ENCODE results near the gene NUMB. TPM values are rescaled to one million over a fixed set of nuclear protein-coding genes. Genes with fewer than 3 reads are reported as not detected.
"Not testable (repeated sequence)": the region's sequence is repeated elsewhere in the genome, so short reads cannot be mapped to it uniquely, and the experiment has no call there.

The NUMB gene
- total and polyA plus RNA-seq, 2 donors = 15.9 to 38.3 TPM

DNA sequence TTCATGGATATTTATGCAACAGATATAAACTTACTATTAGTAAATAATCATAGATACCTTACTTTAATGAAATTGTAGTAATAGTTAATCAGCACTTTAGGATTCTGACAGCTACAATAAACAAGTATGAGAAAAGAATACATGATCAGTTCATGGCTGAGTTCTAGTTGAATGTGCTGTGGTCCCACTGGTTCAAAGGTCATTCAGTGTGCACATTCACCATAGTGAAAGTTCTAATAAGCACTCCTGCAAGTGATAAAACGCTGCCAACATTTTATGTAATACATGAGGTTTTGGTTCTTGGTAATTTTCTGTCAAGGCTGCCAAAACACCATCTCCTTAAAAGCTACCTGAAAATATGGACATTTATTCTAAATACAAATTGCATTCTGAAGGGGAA lies 92.6 kb downstream of the NUMB start:
- 96% methylated on average over 1 of the region's 1 CpG for WGBS
- no peak for DNase-seq (ENCODE audit: low read depth in 6 of 9, low spot score in 9 of 9)
- Histone ChIP-seq H3K27me3 (ENCODE audit: control insufficient read depth in 2 of 2, insufficient read depth in 1 of 2, low read length in 1 of 2) (no peaks in the 10 kb centered on the region), H3K36me3 (ENCODE audit: control insufficient read depth in 2 of 2, insufficient read depth in 2 of 2, low read length in 1 of 2) (peaks cover 0 to 3% of the 10 kb centered on the region in 2 donors), H3K27ac (ENCODE audit: low read depth in 1 of 2, low read length in 1 of 2) (no peak overlapping the region), H3K9me3 (ENCODE audit: control insufficient read depth in 2 of 2, insufficient read depth in 1 of 2, low read length in 1 of 2) (no peaks in the 10 kb centered on the region), H3K4me3 (ENCODE audit: low read length in 2 of 2) (no peak overlapping the region), H3K4me1 (ENCODE audit: control insufficient read depth in 2 of 2, insufficient read depth in 2 of 2, low read length in 2 of 2) (no peaks in the 10 kb centered on the region)

DNA sequence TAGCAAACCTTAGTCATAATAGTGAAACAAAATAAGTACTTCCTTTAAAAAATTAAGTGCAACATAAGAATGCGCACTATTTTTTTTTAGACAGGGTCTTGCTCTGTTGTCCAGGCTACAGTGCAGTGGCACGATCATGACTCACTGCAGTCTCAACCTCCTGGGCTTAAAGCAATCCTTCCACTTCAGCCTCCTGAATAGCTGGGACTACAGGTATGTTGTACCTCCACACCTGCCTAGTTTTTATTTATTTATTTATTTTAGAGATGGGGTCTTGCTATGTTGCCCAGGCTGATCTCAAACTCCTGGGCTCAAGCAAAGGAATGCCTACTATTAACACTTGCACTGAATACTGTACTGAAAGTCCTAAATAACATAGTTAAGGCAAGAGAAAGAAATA lies 93.8 kb downstream of the NUMB start:
- Histone ChIP-seq H3K4me1 (ENCODE audit: control insufficient read depth in 2 of 2, insufficient read depth in 2 of 2, low read length in 2 of 2) (no peaks in the 10 kb centered on the region), H3K27me3 (ENCODE audit: control insufficient read depth in 2 of 2, insufficient read depth in 1 of 2, low read length in 1 of 2) (no peaks in the 10 kb centered on the region), H3K9me3 (ENCODE audit: control insufficient read depth in 2 of 2, insufficient read depth in 1 of 2, low read length in 1 of 2) (no peaks in the 10 kb centered on the region), H3K27ac (ENCODE audit: low read depth in 1 of 2, low read length in 1 of 2) (no peak overlapping the region), H3K36me3 (ENCODE audit: control insufficient read depth in 2 of 2, insufficient read depth in 2 of 2, low read length in 1 of 2) (peaks cover 0 to 3% of the 10 kb centered on the region in 2 donors), H3K4me3 (ENCODE audit: low read length in 2 of 2) (no peak overlapping the region)
- WGBS = 98% methylated on average over 2 of the region's 2 CpGs
- DNase-seq (ENCODE audit: low read depth in 6 of 9, low spot score in 9 of 9) = no peak

DNA sequence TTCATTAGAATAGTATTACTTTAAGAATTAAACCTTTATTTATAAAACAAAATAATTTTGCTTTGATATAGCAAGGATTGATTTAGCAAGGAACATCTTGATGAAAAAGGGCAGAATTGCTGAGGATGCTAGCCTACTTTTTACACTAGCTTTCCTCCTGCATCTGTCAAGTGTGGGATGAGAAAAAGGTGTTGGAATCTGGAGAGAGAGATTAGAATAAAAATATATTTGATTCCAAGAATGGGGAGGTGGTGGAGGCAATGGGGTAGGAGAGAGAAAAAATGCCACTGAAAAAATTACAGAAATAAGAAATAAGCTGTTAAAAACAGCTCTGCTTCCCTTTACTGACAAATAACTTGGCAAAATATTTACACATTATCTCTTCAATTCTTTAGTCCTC lies 98.9 kb downstream of the NUMB start:
- Histone ChIP-seq H3K4me1 (ENCODE audit: control insufficient read depth in 2 of 2, insufficient read depth in 2 of 2, low read length in 2 of 2) (no peaks in the 10 kb centered on the region), H3K36me3 (ENCODE audit: control insufficient read depth in 2 of 2, insufficient read depth in 2 of 2, low read length in 1 of 2) (peaks cover 0 to 5% of the 10 kb centered on the region in 2 donors), H3K4me3 (ENCODE audit: low read length in 2 of 2) (no peak overlapping the region), H3K9me3 (ENCODE audit: control insufficient read depth in 2 of 2, insufficient read depth in 1 of 2, low read length in 1 of 2) (no peaks in the 10 kb centered on the region), H3K27ac (ENCODE audit: low read depth in 1 of 2, low read length in 1 of 2) (no peak overlapping the region), H3K27me3 (ENCODE audit: control insufficient read depth in 2 of 2, insufficient read depth in 1 of 2, low read length in 1 of 2) (no peaks in the 10 kb centered on the region)
- no peak for DNase-seq (ENCODE audit: low read depth in 6 of 9, low spot score in 9 of 9)

DNA sequence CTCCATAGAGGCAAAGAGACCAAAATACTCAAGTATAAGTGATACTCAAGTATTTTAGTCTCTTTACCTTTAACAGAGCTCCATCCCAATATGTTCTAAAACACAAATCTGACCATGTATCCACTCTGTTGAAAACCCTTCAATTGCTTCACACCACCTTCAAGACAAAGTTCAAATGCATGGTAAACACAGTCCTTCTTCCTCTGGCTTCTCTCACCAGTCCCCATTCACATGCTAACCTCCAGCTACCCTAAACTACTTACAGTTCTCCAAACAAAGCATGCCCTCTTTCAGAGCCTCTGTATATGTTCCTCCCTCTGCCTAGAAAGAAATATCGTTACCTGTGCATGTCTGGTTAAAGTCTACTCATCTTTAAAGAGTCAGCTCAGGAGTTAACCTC lies 100.2 kb downstream of the NUMB start:
- DNase-seq (ENCODE audit: low read depth in 6 of 9, low spot score in 9 of 9) = no peak

DNA sequence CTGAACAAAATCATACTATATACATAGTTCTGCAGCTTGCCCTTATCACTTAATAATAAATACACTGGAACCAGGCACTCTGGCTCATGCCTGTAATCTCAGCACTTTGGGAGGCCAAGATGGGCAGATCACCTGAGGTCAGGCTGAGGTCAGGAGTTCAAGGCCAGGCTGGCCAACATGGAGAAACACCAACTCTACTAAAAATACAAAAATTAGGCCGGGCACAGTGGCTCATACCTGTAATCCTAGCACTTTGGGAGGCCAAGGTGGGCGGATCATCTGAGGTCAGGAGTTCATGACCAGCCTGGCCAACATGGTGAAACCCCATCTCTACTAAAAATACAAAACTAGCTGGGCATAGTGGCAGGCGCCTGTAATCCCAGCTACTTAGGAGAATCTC lies 109.3 kb downstream of the NUMB start:
- not testable (repeated sequence) for H3K27ac ChIP-seq (ENCODE audit: low read depth in 1 of 2, low read length in 1 of 2); DNase-seq (ENCODE audit: low read depth in 6 of 9, low spot score in 9 of 9); H3K4me3 ChIP-seq (ENCODE audit: low read length in 2 of 2); H3K36me3 ChIP-seq (ENCODE audit: control insufficient read depth in 2 of 2, insufficient read depth in 2 of 2, low read length in 1 of 2); H3K27me3 ChIP-seq (ENCODE audit: control insufficient read depth in 2 of 2, insufficient read depth in 1 of 2, low read length in 1 of 2); H3K4me1 ChIP-seq (ENCODE audit: control insufficient read depth in 2 of 2, insufficient read depth in 2 of 2, low read length in 2 of 2); H3K9me3 ChIP-seq (ENCODE audit: control insufficient read depth in 2 of 2, insufficient read depth in 1 of 2, low read length in 1 of 2)
- WGBS = 96% methylated on average over 3 of the region's 3 CpGs

More for the DNA sequence above, 100.2 kb downstream of the NUMB start:
- Histone ChIP-seq H3K4me1 (ENCODE audit: control insufficient read depth in 2 of 2, insufficient read depth in 2 of 2, low read length in 2 of 2) (no peaks in the 10 kb centered on the region), H3K36me3 (ENCODE audit: control insufficient read depth in 2 of 2, insufficient read depth in 2 of 2, low read length in 1 of 2) (peaks cover 0 to 5% of the 10 kb centered on the region in 2 donors), H3K27me3 (ENCODE audit: control insufficient read depth in 2 of 2, insufficient read depth in 1 of 2, low read length in 1 of 2) (no peaks in the 10 kb centered on the region), H3K27ac (ENCODE audit: low read depth in 1 of 2, low read length in 1 of 2) (no peak overlapping the region), H3K4me3 (ENCODE audit: low read length in 2 of 2) (no peak overlapping the region), H3K9me3 (ENCODE audit: control insufficient read depth in 2 of 2, insufficient read depth in 1 of 2, low read length in 1 of 2) (no peaks in the 10 kb centered on the region)
- WGBS = 96% methylated on average over 1 of the region's 1 CpG

DNA sequence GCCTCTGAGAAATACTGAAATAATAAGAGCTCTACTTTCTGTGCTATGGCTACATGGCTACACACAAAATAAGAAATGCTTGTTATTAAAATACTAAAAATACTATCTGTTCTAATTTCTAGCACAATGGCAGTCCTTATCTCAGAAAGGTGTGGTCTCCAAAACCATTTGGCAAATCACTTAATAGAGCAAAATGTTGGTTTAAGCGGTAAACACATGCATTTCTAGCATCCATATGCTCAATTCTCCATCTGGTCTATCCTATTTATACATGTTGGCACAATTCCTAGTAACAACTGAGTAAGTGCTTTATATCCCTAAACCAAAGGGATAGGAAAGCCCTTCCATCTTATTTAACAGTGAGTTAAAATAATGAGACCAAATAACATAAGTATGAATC lies 114.0 kb downstream of the NUMB start:
- WGBS = 97% methylated on average over 1 of the region's 1 CpG
- H3K27me3 ChIP-seq (ENCODE audit: control insufficient read depth in 2 of 2, insufficient read depth in 1 of 2, low read length in 1 of 2) = no peaks in the 10 kb centered on the region
- H3K4me3 ChIP-seq (ENCODE audit: low read length in 2 of 2) = no peak overlapping the region
- no peak overlapping the region for H3K27ac ChIP-seq (ENCODE audit: low read depth in 1 of 2, low read length in 1 of 2)
- DNase-seq (ENCODE audit: low read depth in 6 of 9, low spot score in 9 of 9) = no peak
- no peaks in the 10 kb centered on the region for H3K4me1 ChIP-seq (ENCODE audit: control insufficient read depth in 2 of 2, insufficient read depth in 2 of 2, low read length in 2 of 2)
- no peaks in the 10 kb centered on the region for H3K36me3 ChIP-seq (ENCODE audit: control insufficient read depth in 2 of 2, insufficient read depth in 2 of 2, low read length in 1 of 2)
- H3K9me3 ChIP-seq (ENCODE audit: control insufficient read depth in 2 of 2, insufficient read depth in 1 of 2, low read length in 1 of 2) = no peaks in the 10 kb centered on the region

DNA sequence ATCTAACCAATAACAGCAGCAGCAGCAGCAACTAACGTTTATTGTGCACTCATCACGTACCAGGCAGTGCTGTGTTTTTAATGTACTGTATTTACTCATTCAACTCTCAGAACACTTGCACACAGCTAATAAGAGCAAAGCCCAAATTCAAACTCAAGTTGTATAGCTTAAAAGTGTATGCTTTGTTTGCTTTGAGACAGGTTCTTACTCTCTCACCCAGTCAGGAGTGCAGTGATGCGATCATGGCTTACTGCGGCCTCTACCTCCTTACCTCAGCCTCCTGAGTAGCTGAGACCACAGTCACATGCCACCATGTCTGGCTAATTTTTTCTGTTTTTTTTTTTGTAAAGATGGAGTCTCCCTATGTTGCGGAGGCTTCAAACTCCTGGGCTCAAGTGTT lies 115.7 kb downstream of the NUMB start:
- no peaks in the 10 kb centered on the region for H3K27me3 ChIP-seq (ENCODE audit: control insufficient read depth in 2 of 2, insufficient read depth in 1 of 2, low read length in 1 of 2)
- 97% methylated on average over 5 of the region's 5 CpGs for WGBS
- no peak overlapping the region for H3K4me3 ChIP-seq (ENCODE audit: low read length in 2 of 2)
- H3K27ac ChIP-seq (ENCODE audit: low read depth in 1 of 2, low read length in 1 of 2) = no peak overlapping the region
- H3K9me3 ChIP-seq (ENCODE audit: control insufficient read depth in 2 of 2, insufficient read depth in 1 of 2, low read length in 1 of 2) = no peaks in the 10 kb centered on the region
- H3K4me1 ChIP-seq (ENCODE audit: control insufficient read depth in 2 of 2, insufficient read depth in 2 of 2, low read length in 2 of 2) = no peaks in the 10 kb centered on the region
- no peak for DNase-seq (ENCODE audit: low read depth in 6 of 9, low spot score in 9 of 9)
- no peaks in the 10 kb centered on the region for H3K36me3 ChIP-seq (ENCODE audit: control insufficient read depth in 2 of 2, insufficient read depth in 2 of 2, low read length in 1 of 2)

DNA sequence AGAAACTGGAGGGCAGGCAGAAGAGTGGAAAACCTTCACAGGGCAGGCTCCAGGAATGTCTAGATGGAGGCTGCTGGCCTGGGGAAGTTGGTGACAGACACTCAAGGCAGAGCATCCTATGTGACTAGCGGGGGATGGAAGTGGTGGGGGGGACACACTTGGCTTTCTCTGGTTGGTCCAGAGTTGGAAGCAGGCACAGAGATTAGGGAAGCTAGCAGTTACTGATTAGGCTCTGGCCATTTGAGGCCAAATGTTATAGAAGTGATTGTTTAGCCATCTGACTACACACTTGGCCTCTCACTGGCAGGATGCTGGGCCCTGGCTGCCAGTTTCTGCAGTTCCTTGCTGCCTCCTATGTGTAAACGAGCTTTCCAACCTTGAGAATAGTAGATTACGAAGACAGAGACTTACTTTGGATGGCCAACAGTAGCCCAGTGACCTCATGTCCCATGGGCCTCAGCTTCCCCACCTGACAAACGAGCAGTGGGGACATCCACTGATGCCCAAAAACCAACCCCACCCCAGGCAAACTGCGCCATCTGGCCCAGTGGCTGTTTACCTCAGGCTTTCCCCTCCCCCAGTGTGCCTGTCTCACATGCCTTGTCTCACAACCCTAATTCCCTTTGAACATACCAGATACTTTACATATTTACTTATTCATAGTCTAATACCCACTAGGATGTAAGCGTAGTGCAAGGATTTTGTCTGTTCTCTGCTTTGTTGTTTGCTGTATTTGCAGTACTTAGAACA lies 118.3 kb downstream of the NUMB start:
- no peaks in the 10 kb centered on the region for H3K4me1 ChIP-seq (ENCODE audit: control insufficient read depth in 2 of 2, insufficient read depth in 2 of 2, low read length in 2 of 2)
- WGBS = 96% methylated on average over 6 of the region's 6 CpGs
- H3K36me3 ChIP-seq (ENCODE audit: control insufficient read depth in 2 of 2, insufficient read depth in 2 of 2, low read length in 1 of 2) = no peaks in the 10 kb centered on the region
- H3K9me3 ChIP-seq (ENCODE audit: control insufficient read depth in 2 of 2, insufficient read depth in 1 of 2, low read length in 1 of 2) = no peaks in the 10 kb centered on the region
- H3K27ac ChIP-seq (ENCODE audit: low read depth in 1 of 2, low read length in 1 of 2) = no peak overlapping the region
- H3K27me3 ChIP-seq (ENCODE audit: control insufficient read depth in 2 of 2, insufficient read depth in 1 of 2, low read length in 1 of 2) = no peaks in the 10 kb centered on the region
- DNase-seq (ENCODE audit: low read depth in 6 of 9, low spot score in 9 of 9) = no peak
- H3K4me3 ChIP-seq (ENCODE audit: low read length in 2 of 2) = no peak overlapping the region

DNA sequence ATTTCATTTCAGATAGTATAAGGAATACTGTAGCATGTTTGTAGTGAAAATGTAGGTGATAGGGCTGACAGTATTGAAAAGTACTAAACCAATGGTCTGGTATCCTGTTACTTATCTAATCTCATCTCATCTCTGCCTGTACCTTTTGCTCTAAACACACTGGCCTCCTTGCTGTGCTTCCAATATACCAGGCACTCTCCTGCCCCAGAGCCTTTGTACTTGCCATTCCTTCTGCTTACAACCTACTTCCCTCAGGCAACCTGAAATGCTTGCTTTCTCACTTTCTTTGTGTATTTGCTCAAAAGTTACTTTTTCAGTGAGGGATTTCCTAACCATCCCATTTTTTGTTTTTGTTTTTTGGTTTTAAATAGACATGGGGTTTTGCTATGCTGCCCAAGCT lies 119.1 kb downstream of the NUMB start:
- Histone ChIP-seq H3K9me3 (ENCODE audit: control insufficient read depth in 2 of 2, insufficient read depth in 1 of 2, low read length in 1 of 2) (no peaks in the 10 kb centered on the region), H3K4me3 (ENCODE audit: low read length in 2 of 2) (no peak overlapping the region), H3K36me3 (ENCODE audit: control insufficient read depth in 2 of 2, insufficient read depth in 2 of 2, low read length in 1 of 2) (no peaks in the 10 kb centered on the region), H3K27ac (ENCODE audit: low read depth in 1 of 2, low read length in 1 of 2) (no peak overlapping the region), H3K27me3 (ENCODE audit: control insufficient read depth in 2 of 2, insufficient read depth in 1 of 2, low read length in 1 of 2) (no peaks in the 10 kb centered on the region), H3K4me1 (ENCODE audit: control insufficient read depth in 2 of 2, insufficient read depth in 2 of 2, low read length in 2 of 2) (no peaks in the 10 kb centered on the region)
- DNase-seq (ENCODE audit: low read depth in 6 of 9, low spot score in 9 of 9) = no peak
